Panc1 (cell line): ENCODE results near the gene UNKL. TPM values are rescaled to one million over a fixed set of nuclear protein-coding genes. Genes with fewer than 3 reads are reported as not detected.
A peak's percentile ranks its signal among the peaks of the same experiment; 100 is the strongest.

Experiments used
- ATAC-seq: fragments of 200-7000 bp; cut with Tn5 transposase; 2 replicates; pipeline ENCODE4 v1.9.1; 2020; ENCODE audit warnings: mild to moderate bottlenecking, moderate library complexity
- BruUV-seq: library from RNA; stranded (reverse); fragments of 400-500 nt; replicated peaks from 2 replicates; lab custom pipeline; 2021; lab: Mats Ljungman, UMichigan
- CTCF ChIA-PET: fragments of 300-600 bp; sonication (Branson Sonifier 250); formaldehyde crosslinking; loops from one replicate; lab custom pipeline; 2022; ENCODE audit warnings: antibody characterized with exemption; lab: Charles Lee
- POLR2A ChIA-PET: fragments of 300-600 bp; sonication (Branson Sonifier 250); formaldehyde crosslinking; loops from one replicate; lab custom pipeline; 2022; ENCODE audit warnings: antibody characterized with exemption; lab: Charles Lee
- DNase-seq: peaks from one replicate; pipeline ENCODE4 v3.0.0-alpha.2; 2010; ENCODE audit warnings: low read depth, low spot score
- H3K27ac ChIP-seq: 2 replicates; pipeline ENCODE4 v1.5.1; 2011; ENCODE audit warnings: mild to moderate bottlenecking, low read length, inconsistent platforms
- H3K27me3 ChIP-seq: fragments of 200-500 bp; sonication (Bioruptor generic); 2 replicates; pipeline ENCODE4 v1.6.0; 2014; ENCODE audit warnings: low read length, inconsistent platforms; ENCODE audit not compliant: control insufficient read depth, insufficient read depth
- H3K36me3 ChIP-seq: fragments of 200-500 bp; sonication (Bioruptor generic); 2 replicates; pipeline ENCODE4 v1.5.1; 2014; ENCODE audit warnings: inconsistent platforms, mild to moderate bottlenecking, low read length, moderate library complexity; ENCODE audit not compliant: control insufficient read depth, insufficient read depth
- H3K4me1 ChIP-seq: 2 replicates; pipeline ENCODE4 v1.5.1; 2011; ENCODE audit warnings: inconsistent platforms, mild to moderate bottlenecking, low read length, moderate library complexity; ENCODE audit not compliant: control insufficient read depth, insufficient read depth
- H3K4me3 ChIP-seq, 2 experiments: 2 replicates each; pipeline ENCODE4 v1.5.1; 2011 to 2012; ENCODE audit warnings: low read depth in 2 of 2, low read length in 2 of 2, mild to moderate bottlenecking in 2 of 2, inconsistent platforms in 1 of 2, moderate library complexity in 1 of 2
- H3K9me3 ChIP-seq: fragments of 200-500 bp; sonication (Bioruptor generic); 2 replicates; pipeline ENCODE4 v1.5.1; 2014; ENCODE audit warnings: low read depth, mild to moderate bottlenecking, inconsistent platforms, low read length, moderate library complexity; ENCODE audit not compliant: control insufficient read depth, insufficient read depth
- POLR2AphosphoS5 ChIP-seq: IDR thresholded peaks from 2 replicates; pipeline ENCODE4 v1.6.1; 2012; ENCODE audit warnings: mild to moderate bottlenecking, low read depth, low read length, moderate library complexity
- REST ChIP-seq, 2 experiments: IDR thresholded peaks; 2 replicates each; pipeline ENCODE4 v1.6.1; 2011 to 2012; ENCODE audit warnings: low read depth in 2 of 2, control low read depth in 1 of 2, low read length in 1 of 2, mild to moderate bottlenecking in 1 of 2, moderate library complexity in 1 of 2; ENCODE audit not compliant: insufficient read depth in 1 of 2
- SIN3A ChIP-seq: IDR thresholded peaks from 2 replicates; pipeline ENCODE4 v1.6.1; 2012; ENCODE audit warnings: low read depth, mild to moderate bottlenecking, low read length, moderate library complexity, borderline replicate concordance; ENCODE audit not compliant: insufficient read depth
- TCF7L2 ChIP-seq: IDR thresholded peaks from 2 replicates; pipeline ENCODE4 v1.6.1; 2011; ENCODE audit warnings: mild to moderate bottlenecking, low read depth, low read length, inconsistent platforms
- in situ Hi-C: cut with HindIII; loops from 2 replicates; pipeline ENCODE4 v1.10.0; 2016; ENCODE audit warnings: low sequenced_read_pairs, low pct_unique_long_range_greater_than_20kb
- intact Hi-C: fragments of 100-400 bp; cut with micrococcal nuclease; formaldehyde crosslinking; loops from one replicate; pipeline ENCODE4 v1.10.0; 2022; ENCODE audit not compliant: unreplicated experiment
- total RNA-seq: library from RNA; stranded (reverse); gene quantifications from one replicate; pipeline ENCODE4 v1.2.1, GENCODE V29; 2021; ENCODE audit not compliant: unreplicated experiment
- TF ChIP-seq, protein P1 (sequence below): fragments of 450-650 bp; IDR thresholded peaks from 2 replicates; pipeline ENCODE4 v1.5.1; 2017; ENCODE audit warnings: mild to moderate bottlenecking

UNKL gene
- total RNA-seq, 1 experiment from 2014 or later = 26.6 TPM

GRCh38 chr16:1343428-1344242, 70.9 kb downstream of the UNKL start:
- Histone ChIP-seq H3K27me3 (no peaks in the 10 kb centered on the region), H3K36me3 (no peaks in the 10 kb centered on the region), H3K4me1 (peaks cover 1% of the 10 kb centered on the region; the same call in 1 of the 2 replicates), H3K9me3 (no peaks in the 10 kb centered on the region), H3K27ac (no peak overlapping the region), H3K4me3 (peak overlapping the region in 1 of 2 experiments; percentile 24; a peak in 2 of 4 replicates)
- CTCF ChIA-PET = interaction anchor here (1.9 kb wide), 1 partner anchor 13 kb away, joined by 7 read pairs; no protein-coding TSS in a partner anchor
- no TSS peak for BruUV-seq
- TF ChIP-seq, protein P1, sequence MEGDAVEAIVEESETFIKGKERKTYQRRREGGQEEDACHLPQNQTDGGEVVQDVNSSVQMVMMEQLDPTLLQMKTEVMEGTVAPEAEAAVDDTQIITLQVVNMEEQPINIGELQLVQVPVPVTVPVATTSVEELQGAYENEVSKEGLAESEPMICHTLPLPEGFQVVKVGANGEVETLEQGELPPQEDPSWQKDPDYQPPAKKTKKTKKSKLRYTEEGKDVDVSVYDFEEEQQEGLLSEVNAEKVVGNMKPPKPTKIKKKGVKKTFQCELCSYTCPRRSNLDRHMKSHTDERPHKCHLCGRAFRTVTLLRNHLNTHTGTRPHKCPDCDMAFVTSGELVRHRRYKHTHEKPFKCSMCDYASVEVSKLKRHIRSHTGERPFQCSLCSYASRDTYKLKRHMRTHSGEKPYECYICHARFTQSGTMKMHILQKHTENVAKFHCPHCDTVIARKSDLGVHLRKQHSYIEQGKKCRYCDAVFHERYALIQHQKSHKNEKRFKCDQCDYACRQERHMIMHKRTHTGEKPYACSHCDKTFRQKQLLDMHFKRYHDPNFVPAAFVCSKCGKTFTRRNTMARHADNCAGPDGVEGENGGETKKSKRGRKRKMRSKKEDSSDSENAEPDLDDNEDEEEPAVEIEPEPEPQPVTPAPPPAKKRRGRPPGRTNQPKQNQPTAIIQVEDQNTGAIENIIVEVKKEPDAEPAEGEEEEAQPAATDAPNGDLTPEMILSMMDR = no peak
- TF ChIP-seq SIN3A (no peak), POLR2AphosphoS5 (no peak), REST (IDR thresholded peaks at IDR 0.05; ENCODE audit: insufficient read depth in 1 of 2, low read depth in 2 of 2, low read length in 1 of 2) (no peak), TCF7L2 (no peak)
- POLR2A ChIA-PET = no interaction called here
- in situ Hi-C loops = no loop called here
- DNase-seq (no peak), ATAC-seq (no peak)
- intact Hi-C loops = no loop called here

DNA sequence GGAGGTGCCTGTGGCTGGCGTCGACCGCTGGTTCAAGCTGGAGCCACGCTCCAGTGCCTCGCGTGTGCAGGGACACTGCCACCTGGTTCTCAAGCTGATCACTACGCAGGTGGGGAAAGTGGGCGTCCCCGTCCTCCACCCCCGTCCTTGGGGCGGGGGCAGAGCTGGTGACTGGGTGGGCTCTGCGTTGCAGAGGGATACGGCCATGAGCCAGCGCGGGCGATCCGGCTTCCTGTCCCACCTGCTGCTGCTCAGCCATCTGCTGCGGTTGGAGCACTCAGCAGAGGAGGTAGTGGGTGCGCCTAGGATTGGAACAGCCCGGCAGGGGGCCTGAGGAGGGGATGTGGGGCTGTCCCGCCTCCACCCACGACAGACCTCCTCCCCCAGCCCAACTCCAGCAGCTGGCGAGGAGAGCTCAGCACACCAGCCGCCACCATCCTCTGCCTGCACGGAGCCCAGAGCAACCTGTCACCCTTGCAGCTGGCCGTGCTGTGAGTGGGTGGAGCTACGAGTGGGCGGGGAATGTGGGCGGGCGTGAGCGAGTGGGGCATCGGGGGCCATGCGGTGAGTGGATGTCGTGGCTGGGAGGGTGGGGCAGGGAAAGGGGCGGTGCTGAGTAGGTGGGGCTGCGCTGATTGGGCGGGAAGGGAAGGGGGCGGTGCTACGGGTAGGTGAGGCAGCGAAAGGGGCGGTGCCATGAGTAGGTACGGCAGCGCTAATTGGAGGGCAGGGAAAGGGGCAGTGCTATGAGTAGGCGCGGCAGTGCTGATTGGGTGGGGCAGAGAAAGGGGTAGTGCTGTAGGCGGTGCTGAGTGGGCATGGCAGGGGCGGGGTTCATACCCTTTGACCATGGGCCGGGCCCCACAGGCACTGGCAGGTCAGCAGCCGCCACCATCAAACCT, 71.7 kb downstream of the UNKL start:
- Histone ChIP-seq H3K27me3 (no peaks in the 10 kb centered on the region), H3K4me3 (peak overlapping the region; percentile 11 to 37), H3K36me3 (no peaks in the 10 kb centered on the region), H3K27ac (no peak overlapping the region), H3K9me3 (no peaks in the 10 kb centered on the region), H3K4me1 (peaks cover 3% of the 10 kb centered on the region; the same call in 1 of the 2 replicates)
- intact Hi-C loops (no loop called here), in situ Hi-C loops (no loop called here)
- peak; percentile 92 for ATAC-seq
- BruUV-seq = no TSS peak
- ChIA-PET CTCF (interaction anchor here (0.6 to 1.9 kb wide), 5 partner anchors 12 to 652 kb away, joined by 3 to 8 read pairs (median 6); no protein-coding TSS in a partner anchor), POLR2A (interaction anchor here (0.7 kb wide), 1 partner anchor 626 kb away, joined by 6 read pairs; no protein-coding TSS in a partner anchor)
- DNase-seq = peak; percentile 63
- no peak for TF ChIP-seq REST (IDR thresholded peaks at IDR 0.05; ENCODE audit: insufficient read depth in 1 of 2, low read depth in 2 of 2, low read length in 1 of 2)
- no peak for TF ChIP-seq TCF7L2
- TF ChIP-seq, protein P1 = no peak
- no peak for TF ChIP-seq SIN3A
